ENCODE results near the gene PRR14L.
"Not testable (repeated sequence)": the region's sequence is repeated elsewhere in the genome, so short reads cannot be mapped to it uniquely, and the experiment has no call there.

The PRR14L gene

GRCh38 chr22:31707519-31707918 lies 42.4 kb downstream of the PRR14L start:
- FAIRE-seq (no peak), DNase-seq (ENCODE audit: insufficient read length, low spot score) (no peak)

GRCh38 chr22:31695423-31695822 lies 54.5 kb downstream of the PRR14L start:
- FAIRE-seq (no peak), DNase-seq (ENCODE audit: insufficient read length, low spot score) (no peak)
- no peak for TF ChIP-seq CTCF (IDR thresholded peaks at IDR 0.05; ENCODE audit: insufficient read depth, missing control alignments)

More at GRCh38 chr22:31707519-31707918, 42.4 kb downstream of the PRR14L start:
- TF ChIP-seq CTCF (IDR thresholded peaks at IDR 0.05; ENCODE audit: insufficient read depth, missing control alignments): no peak

- DNase-seq (ENCODE audit: insufficient read length, low spot score); FAIRE-seq: not testable (repeated sequence)
These were observed 55.9 kb downstream of the PRR14L start for GRCh38 chr22:31694046-31694445.

- TF ChIP-seq CTCF (IDR thresholded peaks at IDR 0.05; ENCODE audit: insufficient read depth, missing control alignments): no peak
- DNase-seq (ENCODE audit: insufficient read length, low spot score) (no peak), FAIRE-seq (no peak)
These were observed 57.6 kb downstream of the PRR14L start for GRCh38 chr22:31692186-31692886.

GRCh38 chr22:31691408-31691807 lies 58.5 kb downstream of the PRR14L start:
- TF ChIP-seq CTCF (IDR thresholded peaks at IDR 0.05; ENCODE audit: insufficient read depth, missing control alignments): no peak
- DNase-seq (ENCODE audit: insufficient read length, low spot score) (no peak), FAIRE-seq (no peak)

- no peak for DNase-seq (ENCODE audit: insufficient read length, low spot score)
- no peak for TF ChIP-seq CTCF (IDR thresholded peaks at IDR 0.05; ENCODE audit: insufficient read depth, missing control alignments)
- no peak for FAIRE-seq
These were observed 66.5 kb downstream of the PRR14L start for GRCh38 chr22:31683181-31684105.

GRCh38 chr22:31682751-31683150 lies 67.2 kb downstream of the PRR14L start:
- DNase-seq (ENCODE audit: insufficient read length, low spot score): no peak
- FAIRE-seq: no peak
- TF ChIP-seq CTCF (IDR thresholded peaks at IDR 0.05; ENCODE audit: insufficient read depth, missing control alignments): no peak

All from D721Med (cell line).